ENCODE measurements around the gene TPT1. TPM values are rescaled to one million over a fixed set of nuclear protein-coding genes. Genes with fewer than 3 reads are reported as not detected.

TPT1 gene
- total RNA-seq, 1 donor: 5,269 TPM

DNA sequence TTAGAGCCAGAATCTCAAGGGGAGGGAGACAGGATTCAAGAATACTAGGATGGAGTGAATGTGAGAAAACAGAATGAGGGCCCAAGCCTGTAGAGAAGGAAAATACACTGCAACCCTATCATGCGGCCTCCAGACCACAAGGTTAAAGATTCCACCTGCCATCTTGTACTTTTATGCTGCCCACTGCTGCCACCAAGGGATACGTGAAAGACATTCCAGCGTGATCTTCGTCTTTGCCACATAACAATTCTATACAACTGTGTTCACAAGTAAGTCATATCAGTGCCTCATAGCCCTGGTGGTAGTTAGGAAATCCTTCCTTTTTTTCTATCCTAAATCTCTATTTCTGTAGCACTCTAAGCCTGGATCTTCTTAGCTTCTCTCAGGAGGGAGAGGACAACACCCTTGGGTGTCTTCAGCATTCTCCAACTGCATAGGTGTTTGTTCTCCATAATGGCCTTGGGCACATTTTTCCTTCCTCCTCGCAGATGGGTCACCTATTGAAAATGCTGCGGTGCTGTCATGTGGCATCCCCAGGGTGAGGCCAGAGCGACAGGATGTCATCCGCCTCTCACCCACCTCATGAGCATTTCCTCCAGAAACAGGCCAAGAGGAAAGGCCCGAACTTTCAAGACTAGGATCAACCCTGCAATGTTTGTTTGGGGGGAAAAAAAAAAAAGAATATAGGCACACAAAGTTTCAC, 13.6 kb downstream of the TPT1 start:
- TF ChIP-seq, protein P1, sequence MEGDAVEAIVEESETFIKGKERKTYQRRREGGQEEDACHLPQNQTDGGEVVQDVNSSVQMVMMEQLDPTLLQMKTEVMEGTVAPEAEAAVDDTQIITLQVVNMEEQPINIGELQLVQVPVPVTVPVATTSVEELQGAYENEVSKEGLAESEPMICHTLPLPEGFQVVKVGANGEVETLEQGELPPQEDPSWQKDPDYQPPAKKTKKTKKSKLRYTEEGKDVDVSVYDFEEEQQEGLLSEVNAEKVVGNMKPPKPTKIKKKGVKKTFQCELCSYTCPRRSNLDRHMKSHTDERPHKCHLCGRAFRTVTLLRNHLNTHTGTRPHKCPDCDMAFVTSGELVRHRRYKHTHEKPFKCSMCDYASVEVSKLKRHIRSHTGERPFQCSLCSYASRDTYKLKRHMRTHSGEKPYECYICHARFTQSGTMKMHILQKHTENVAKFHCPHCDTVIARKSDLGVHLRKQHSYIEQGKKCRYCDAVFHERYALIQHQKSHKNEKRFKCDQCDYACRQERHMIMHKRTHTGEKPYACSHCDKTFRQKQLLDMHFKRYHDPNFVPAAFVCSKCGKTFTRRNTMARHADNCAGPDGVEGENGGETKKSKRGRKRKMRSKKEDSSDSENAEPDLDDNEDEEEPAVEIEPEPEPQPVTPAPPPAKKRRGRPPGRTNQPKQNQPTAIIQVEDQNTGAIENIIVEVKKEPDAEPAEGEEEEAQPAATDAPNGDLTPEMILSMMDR (IDR thresholded peaks at IDR 0.05; ENCODE audit: insufficient read depth, low read length): no peak
- no peak for DNase-seq (ENCODE audit: low read depth)
- no peak overlapping the region for H3K4me3 ChIP-seq (ENCODE audit: low read depth, low read length)

DNA sequence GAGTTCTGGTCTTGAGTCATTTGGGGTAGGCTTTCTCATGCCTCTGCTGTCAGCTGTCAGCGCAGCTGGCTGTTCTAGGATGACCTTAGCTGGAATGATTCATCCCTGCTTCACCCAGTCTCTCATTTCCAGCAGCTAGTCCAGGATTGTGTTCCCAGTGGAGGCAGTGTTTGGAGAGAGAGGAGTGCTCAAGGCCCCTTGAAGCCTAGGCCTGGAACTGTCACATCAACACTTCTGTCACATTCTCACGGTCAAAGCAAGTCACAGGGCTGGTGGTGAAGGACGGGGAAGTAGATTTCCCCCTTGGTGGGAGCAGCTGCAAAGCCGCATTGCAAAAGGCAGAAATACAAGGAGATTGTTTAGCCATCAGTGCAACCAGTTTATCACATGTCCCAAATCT, 15.2 kb downstream of the TPT1 start:
- no peak overlapping the region for H3K4me3 ChIP-seq (ENCODE audit: low read depth, low read length)
- DNase-seq (ENCODE audit: low read depth): peak; percentile 82
- TF ChIP-seq, protein P1 (IDR thresholded peaks at IDR 0.05; ENCODE audit: insufficient read depth, low read length): no peak

DNA sequence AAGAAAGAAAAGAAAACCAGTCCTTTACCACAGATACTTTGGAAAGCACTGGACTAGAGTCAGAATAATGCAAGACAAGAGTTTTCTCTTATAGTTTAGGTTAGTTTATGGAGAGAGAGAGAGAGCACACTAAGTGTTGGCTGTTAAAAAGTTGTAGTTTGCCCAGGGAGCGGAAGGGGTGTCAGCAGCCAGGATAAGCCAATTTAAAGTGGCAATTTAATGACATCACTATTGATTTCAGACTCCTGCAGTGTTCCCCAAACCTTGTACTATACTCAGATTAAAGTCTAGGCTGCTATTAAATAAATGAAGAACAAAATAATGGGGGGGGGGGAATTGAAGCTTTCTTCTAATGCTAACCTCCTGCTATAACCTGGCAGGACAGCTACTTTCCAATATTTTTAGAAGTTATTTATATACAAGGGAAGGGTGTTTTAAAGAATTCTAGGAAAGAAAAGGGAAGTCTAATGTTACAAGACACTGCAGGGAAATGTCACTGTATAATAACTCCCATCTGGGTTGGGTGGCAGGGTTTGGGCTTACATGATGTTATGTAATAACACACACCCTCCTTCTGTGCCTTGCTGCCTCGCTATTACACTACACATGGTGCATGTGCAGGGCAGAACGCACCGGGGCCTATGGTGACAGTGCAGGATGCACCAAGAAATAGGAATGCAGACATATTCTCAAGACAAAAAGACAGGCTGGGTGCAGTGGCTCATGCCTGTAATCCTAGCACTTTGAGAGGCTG, 19.9 kb downstream of the TPT1 start:
- TF ChIP-seq, protein P1 (IDR thresholded peaks at IDR 0.05; ENCODE audit: insufficient read depth, low read length): no peak
- DNase-seq (ENCODE audit: low read depth): no peak
- no peak overlapping the region for H3K4me3 ChIP-seq (ENCODE audit: low read depth, low read length)

DNA sequence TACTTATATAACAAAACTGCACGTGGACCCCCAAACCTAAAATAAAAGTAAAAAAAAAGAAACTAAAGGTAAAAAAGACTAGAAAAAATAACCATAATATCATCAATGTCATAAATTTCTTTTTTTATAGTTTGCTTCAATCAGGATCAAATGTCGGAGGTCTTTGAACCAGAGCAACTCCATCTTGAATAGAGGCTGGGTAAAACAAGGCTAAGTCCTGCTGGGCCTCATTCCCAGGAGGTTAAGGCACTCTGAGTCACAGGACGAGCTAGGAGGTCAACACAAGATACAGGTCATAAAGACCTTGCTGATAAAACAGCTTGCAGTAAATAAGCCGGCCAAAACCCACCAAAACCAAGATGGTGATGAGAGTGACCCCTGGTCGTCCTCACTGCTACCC, 24.0 kb downstream of the TPT1 start:
- TF ChIP-seq, protein P1 (IDR thresholded peaks at IDR 0.05; ENCODE audit: insufficient read depth, low read length): no peak
- no peak overlapping the region for H3K4me3 ChIP-seq (ENCODE audit: low read depth, low read length)

DNA sequence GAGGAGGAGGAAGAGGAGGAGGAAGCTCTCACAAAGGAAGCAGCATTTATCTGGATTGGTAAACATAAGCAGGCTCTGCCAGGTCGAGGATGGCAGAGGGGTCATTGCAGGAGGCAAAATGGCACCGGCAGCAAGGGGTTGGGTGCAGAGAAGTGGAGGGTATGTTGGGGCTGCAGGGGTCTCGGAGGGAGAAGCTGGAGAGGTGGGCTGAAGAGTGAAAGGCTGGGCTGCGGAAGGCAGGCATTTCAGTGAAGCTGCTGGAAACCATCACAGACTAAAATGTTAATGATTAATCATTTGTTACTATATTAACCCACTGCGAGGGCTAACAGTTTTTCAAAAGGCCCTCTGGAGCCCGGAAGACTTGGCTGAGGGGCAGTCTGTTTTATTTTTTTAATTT, 24.6 kb downstream of the TPT1 start:
- no peak for DNase-seq (ENCODE audit: low read depth)
- TF ChIP-seq, protein P1 (IDR thresholded peaks at IDR 0.05; ENCODE audit: insufficient read depth, low read length): no peak
- no peak overlapping the region for H3K4me3 ChIP-seq (ENCODE audit: low read depth, low read length)

More for the DNA sequence above, 24.0 kb downstream of the TPT1 start:
- no peak for DNase-seq (ENCODE audit: low read depth)

DNA sequence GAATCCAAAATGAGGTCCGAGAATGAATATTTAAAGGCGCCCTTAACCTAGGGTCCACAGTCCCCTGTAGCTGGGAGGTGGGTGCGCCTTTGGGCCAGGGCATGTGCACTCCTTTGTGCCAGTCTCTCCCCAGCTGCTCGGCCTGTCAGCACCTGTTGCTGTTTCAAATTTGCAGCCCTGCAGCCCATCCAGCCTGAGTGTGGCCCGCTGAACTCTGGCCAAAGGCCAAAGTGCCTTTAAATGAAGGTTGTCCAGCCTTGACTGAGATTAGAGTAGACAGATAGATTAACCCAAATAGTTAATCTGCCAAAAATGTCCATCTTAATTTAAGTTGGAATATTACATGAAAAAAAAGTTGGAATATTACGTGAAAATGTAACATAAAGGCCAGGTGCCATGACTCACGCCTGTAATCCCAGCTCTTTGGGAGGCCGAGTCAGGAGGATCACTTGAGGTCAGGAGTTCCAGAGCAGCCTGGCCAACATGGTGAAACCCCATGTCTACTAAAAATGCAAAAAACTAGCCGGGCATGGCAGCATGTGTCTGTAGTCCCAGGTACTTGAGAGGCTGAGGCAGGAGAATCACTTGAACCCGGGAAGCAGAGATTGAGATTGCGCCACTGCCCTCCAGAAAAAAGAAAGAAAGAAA, 25.3 kb downstream of the TPT1 start:
- TF ChIP-seq, protein P1 (IDR thresholded peaks at IDR 0.05; ENCODE audit: insufficient read depth, low read length): no peak
- H3K4me3 ChIP-seq (ENCODE audit: low read depth, low read length): no peak overlapping the region
- DNase-seq (ENCODE audit: low read depth): no peak
